K562 (cell line): ENCODE results near the gene NCAPD2. TPM values are rescaled to one million over a fixed set of nuclear protein-coding genes. Genes with fewer than 3 reads are reported as not detected.

Source experiments
- BRF2 ChIP-seq: IDR thresholded peaks from 3 replicates; pipeline ENCODE4 v1.6.1; 2011; ENCODE audit warnings: borderline replicate concordance, mild to moderate bottlenecking; ENCODE audit not compliant: insufficient read length, insufficient read depth
- FOXJ2 ChIP-seq: fragments of 200-800 bp; sonication (Bioruptor generic); IDR thresholded peaks from 2 replicates; pipeline ENCODE4 v1.6.1; 2016; ENCODE audit warnings: missing genetic modification characterization, missing compliant biosample characterization
- HDAC2 ChIP-seq: fragments of 450-650 bp; IDR thresholded peaks from 2 replicates; pipeline ENCODE4 v1.6.1; 2016; ENCODE audit warnings: mild to moderate bottlenecking
- HMG20B ChIP-seq: fragments of 250-450 bp; sonication (Bioruptor Pico); IDR thresholded peaks from 2 replicates; pipeline ENCODE4 v1.5.0; 2021; ENCODE audit warnings: mild to moderate bottlenecking
- HMGXB4 ChIP-seq: sonication (generic); formaldehyde crosslinking; IDR thresholded peaks from 2 replicates; pipeline ENCODE4 v1.8.1; 2023; ENCODE audit warnings: mild to moderate bottlenecking, missing genetic modification reagents
- MAFG ChIP-seq: fragments of 450-650 bp; conservative IDR thresholded peaks from 2 replicates; pipeline ENCODE4 v1.6.1; 2016; ENCODE audit warnings: missing genetic modification characterization, missing compliant biosample characterization
- NFE2L1 ChIP-seq: fragments of 450-650 bp; IDR thresholded peaks from 2 replicates; pipeline ENCODE4 v1.6.1; 2016; ENCODE audit warnings: missing genetic modification characterization, low read depth, mild to moderate bottlenecking, missing compliant biosample characterization, moderate library complexity, borderline replicate concordance
- POLR2AphosphoS5 ChIP-seq: IDR thresholded peaks from 2 replicates; pipeline ENCODE4 v1.6.1; 2011; ENCODE audit warnings: mild to moderate bottlenecking, low read depth, low read length, moderate library complexity; ENCODE audit not compliant: control insufficient read depth, insufficient read depth
- SMAD3 ChIP-seq: fragments of 450-650 bp; formaldehyde crosslinking; conservative IDR thresholded peaks from 2 replicates; pipeline ENCODE4 v1.4.0; 2020; ENCODE audit warnings: mild to moderate bottlenecking
- SMARCE1 ChIP-seq: fragments of 450-650 bp; IDR thresholded peaks from 2 replicates; pipeline ENCODE4 v1.7.1; 2016; ENCODE audit warnings: mild to moderate bottlenecking
- SNRNP70 ChIP-seq: fragments of 200-400 bp; formaldehyde crosslinking; optimal IDR thresholded peaks from 2 replicates; pipeline ENCODE3; 2017; ENCODE audit warnings: low read depth, low read length
- THRAP3 ChIP-seq: fragments of 450-650 bp; IDR thresholded peaks from 2 replicates; pipeline ENCODE4 v1.6.1; 2016; ENCODE audit warnings: mild to moderate bottlenecking, inconsistent platforms, borderline replicate concordance
- ZHX1 ChIP-seq: fragments of 150-350 bp; conservative IDR thresholded peaks from 2 replicates; pipeline ENCODE4 v1.6.1; 2014; ENCODE audit warnings: low read length
- ZNF175 ChIP-seq: fragments of 200-800 bp; sonication (Bioruptor generic); IDR thresholded peaks from 2 replicates; pipeline ENCODE4 v1.6.1; 2016; ENCODE audit warnings: low read depth, mild to moderate bottlenecking, missing genetic modification characterization, missing compliant biosample characterization
- ZNF395 ChIP-seq: fragments of 200-800 bp; sonication (Bioruptor generic); IDR thresholded peaks from 2 replicates; pipeline ENCODE4 v1.6.1; 2017; ENCODE audit warnings: missing genetic modification characterization, missing compliant biosample characterization
- ZNF398 ChIP-seq: fragments of 250-450 bp; sonication (Bioruptor Pico); IDR thresholded peaks from 2 replicates; pipeline ENCODE4 v1.8.0; 2021; ENCODE audit warnings: moderate library complexity, mild to moderate bottlenecking, inconsistent platforms
- ZNF507 ChIP-seq: conservative IDR thresholded peaks from 2 replicates; pipeline ENCODE4 v1.6.1; 2017; ENCODE audit warnings: missing genetic modification characterization, missing compliant biosample characterization
- ZNF695 ChIP-seq: fragments of 450-650 bp; formaldehyde crosslinking; IDR thresholded peaks from 2 replicates; pipeline ENCODE4 v1.4.0; 2020; ENCODE audit warnings: mild to moderate bottlenecking, moderate library complexity
- polyA plus RNA-seq, 8 experiments: library from polyadenylated mRNA; depleted of rRNA in 4 of 8; stranded (reverse) in 5 of 8; unstranded in 3 of 8; fragments of >200 nt; fragmentation: Nextera tagmentation in 2 of 8; fragmentation: Illumina TruSeq in 1 of 8; extraction: Ambion mirVana in 2 of 8; extraction: Trizol in 1 of 8; gene quantifications; 2 replicates each; pipeline versions ENCODE4 v1.2.1 to v1.2.3, GENCODE V29; 2011 to 2014; ENCODE audit warnings: inconsistent platforms in 1 of 8, missing spikeins in 1 of 8
- total RNA-seq, 7 experiments: library from RNA; depleted of rRNA in 6 of 7; stranded (reverse); fragments of >200 nt in 6 of 7; fragmentation: Illumina TruSeq in 2 of 7; extraction: Trizol in 2 of 7; gene quantifications; 2 replicates each; pipeline versions ENCODE4 v1.2.1 to v1.2.3, GENCODE V29; 2011 to 2021; ENCODE audit warnings: low replicate concordance in 1 of 7

Gene NCAPD2
- total and polyA plus RNA-seq, 9 of the 15 experiments (the other 6 are each of a cell fraction or from before 2014, with no cell fraction given): 16.9 to 93.7 (median 68.3) TPM

DNA sequence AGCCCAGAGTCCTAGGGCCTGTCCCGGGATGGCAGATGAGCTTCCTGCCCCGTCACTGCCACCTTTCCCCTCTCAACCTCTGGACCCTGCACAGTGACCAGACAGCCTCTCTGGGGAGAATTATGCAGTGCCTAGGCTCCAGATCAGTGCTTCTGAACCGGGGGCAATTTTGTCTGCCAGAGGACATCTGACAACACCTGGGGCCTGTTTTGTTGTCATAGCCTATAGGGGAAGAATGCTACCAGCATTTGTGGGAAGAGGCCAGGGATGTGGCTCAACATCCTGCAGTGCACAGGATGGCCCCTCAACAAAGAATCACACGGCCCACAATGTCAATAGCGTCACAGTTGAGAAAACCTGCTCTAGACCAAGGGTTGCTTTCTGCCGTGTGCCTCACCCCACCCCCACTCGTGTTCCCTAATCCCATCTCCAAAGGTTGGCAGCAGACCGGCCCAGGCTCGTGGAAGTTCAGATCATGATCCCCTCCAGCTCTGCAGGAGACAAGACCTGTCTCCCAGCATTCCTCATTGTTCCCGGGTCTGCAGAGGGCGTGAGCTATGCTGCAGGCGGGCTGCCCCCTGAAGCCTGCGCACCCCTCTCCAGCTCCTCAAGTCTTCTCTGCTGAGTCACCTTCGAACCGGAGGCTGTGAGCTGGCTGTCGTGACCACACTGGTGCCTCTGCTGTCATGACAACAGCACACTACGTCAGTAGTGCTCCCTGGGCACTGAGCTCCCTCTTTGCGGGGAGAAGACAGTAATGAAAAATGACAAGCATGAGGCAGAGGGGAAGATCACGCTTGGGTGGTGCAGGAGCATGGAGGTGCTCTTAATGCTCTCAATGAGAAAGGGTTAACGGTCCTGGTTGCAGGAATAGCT is 38.4 kb downstream of the NCAPD2 start (continued):
- TF ChIP-seq ZNF507 (tag) (no peak), HMGXB4 (CRISPR knock-in tag) (no peak), POLR2AphosphoS5 (no peak; the same call in none of the 2 replicates), BRF2 (no peak), ZNF398 (no peak), NFE2L1 (tag) (no peak), HDAC2 (0 out of 2 replicates have a peak, but pooled peaks have one; percentile 19), ZNF175 (no peak), SMARCE1 (0 out of 2 replicates have a peak, but pooled peaks have one; percentile 47), THRAP3 (no peak), SMAD3 (CRISPR knock-in tag) (no peak), ZNF695 (CRISPR knock-in tag) (no peak), ZHX1 (no peak), MAFG (peak; percentile 91), SNRNP70 (no peak), ZNF395 (CRISPR knock-in tag) (peak; percentile 47; the same call in 1 of the 2 replicates), FOXJ2 (tag) (peak; percentile 71; the same call in 1 of the 2 replicates), HMG20B (no peak)
